Measurements from ENCODE around the gene CRELD1.

The CRELD1 gene

DNA sequence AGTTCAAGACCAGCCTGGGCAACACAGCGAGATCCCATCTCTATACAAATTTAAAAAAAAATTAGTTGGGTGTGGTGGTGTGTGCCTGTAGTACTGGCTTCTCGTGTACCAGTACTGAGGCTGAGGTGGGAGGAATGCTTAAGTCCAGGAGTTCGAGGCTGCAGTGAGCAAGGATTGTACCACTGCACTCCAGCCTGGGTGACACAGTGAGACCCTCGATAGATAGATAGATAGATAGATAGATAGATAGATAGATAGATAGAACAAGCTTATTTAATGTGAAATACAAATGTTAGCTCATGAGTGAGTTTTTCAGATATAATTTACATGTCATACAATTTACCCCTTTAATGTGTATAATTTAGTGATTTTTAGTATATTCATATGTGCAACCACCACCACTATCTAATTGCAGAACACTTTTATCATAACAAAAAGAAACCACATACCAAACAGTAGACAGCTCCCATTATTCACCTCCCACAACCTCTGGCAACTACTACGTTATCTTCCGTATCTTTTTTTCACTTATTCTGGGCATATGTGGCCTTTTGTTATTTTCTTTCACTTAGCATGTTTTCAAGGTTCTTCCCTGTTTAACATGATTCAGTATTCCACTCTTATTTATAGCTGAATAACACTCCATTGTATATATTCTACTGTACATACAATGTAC lies 31.7 kb downstream of the CRELD1 start:
- no peak for DNase-seq

DNA sequence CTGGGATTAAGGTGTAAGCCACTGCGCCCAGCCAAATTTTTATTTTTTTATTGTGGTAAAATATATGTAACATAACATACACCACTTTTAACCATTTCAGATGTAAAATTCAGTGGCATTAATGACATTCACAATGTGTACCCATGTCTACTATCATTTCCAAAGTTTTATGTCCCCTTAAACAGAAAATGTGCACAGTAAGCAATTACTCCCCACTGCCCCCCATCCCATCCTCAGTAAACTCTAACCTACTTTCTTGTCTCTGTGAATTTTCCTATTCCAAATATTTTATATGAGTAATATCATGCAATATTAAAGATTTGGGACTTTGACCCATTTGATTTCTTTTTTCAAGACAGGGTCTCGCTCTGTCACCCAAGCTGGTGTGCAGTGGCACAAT lies 33.2 kb downstream of the CRELD1 start:
- no peak for DNase-seq

DNA sequence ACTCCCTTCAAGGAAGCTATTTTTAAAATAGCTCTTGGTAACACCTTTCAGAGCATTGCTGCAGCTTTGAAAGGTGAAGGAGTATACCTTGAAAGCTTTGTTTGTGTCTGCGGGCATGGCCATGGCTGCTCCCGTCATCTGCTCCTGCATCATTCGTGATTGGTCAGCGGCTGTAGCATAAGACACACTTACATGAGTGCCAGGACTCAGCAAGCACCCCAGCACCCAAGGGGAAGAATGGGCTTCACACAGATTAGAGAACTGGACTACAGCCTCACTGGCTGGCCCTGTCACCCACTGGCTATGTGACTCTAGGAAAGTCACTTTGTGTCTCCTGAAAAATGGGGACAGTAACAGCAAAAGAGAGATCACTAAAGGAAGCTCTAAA lies 36.0 kb downstream of the CRELD1 start:
- no peak for DNase-seq

DNA sequence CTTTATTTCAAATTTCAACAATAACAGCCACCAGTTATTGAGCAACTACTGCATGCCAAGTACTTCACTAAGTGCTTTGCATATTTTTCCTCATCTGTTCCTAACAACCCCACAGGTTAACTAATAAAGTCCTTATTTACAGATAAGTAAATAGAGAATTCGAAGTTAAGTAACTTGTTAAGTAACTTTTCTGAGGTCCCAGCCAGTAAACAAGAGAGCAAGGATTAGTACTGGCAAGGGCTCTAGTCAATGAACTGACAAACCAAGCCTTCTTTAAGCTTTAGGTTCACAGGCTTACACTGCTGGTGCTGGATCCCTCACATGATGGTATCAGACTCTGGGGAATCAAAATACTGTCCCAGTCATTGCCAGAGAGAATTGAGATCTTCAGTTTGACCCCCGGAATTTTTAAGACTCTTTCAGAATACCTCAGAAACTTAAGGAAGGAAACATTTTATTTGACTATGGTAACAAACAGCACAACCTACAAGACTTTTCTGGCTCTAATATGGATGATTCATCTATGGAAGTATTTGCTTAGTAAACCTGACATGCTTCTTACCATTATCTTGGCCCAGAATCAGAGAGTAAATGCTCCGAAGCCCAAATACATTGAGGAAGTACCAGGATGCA lies 36.5 kb downstream of the CRELD1 start:
- DNase-seq = no peak

DNA sequence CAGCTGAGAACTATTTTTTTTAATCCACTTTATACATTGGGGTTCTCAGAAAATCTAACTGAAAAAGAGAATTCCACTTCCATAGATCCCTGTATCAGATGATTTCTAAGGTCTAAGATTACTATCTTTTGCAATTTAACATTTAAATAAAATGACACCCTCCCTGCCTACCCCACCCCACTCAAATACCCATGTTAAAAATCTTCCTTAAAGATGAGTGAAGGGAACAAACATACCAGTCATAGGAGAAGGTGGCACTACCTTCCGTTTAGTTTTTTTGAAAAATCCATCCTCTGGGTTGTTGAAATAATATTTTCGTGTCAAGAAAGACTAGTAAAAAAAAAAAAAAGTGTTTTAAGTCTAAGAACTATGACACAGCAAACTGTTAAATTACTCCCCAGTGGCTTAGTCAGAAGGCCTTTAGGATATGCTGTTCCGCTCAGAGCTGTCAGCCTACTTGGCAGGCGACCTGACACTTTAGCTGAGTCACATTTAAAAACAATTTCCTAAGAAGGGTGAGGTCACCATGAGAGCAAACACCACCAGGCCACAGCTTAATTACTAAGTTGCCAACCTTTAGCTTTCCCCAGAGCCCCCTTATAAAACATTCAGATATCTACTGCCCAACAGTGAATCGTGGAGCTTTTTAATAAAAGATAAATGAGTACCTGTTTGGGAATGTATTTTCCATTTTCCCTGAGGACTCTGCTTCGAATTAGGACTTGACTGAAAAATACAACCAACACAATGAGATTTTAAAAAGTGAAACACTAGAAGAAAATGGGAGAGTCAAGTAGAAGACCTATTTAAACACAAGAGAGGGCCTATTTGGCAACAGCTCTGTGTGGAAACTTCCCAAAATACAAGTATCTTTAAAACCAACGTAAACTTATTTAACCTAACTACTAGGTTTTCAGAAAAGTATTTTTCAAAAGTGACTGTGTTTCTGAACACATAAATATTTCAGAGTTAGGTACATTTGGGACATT lies 43.4 kb downstream of the CRELD1 start:
- no peak for DNase-seq

DNA sequence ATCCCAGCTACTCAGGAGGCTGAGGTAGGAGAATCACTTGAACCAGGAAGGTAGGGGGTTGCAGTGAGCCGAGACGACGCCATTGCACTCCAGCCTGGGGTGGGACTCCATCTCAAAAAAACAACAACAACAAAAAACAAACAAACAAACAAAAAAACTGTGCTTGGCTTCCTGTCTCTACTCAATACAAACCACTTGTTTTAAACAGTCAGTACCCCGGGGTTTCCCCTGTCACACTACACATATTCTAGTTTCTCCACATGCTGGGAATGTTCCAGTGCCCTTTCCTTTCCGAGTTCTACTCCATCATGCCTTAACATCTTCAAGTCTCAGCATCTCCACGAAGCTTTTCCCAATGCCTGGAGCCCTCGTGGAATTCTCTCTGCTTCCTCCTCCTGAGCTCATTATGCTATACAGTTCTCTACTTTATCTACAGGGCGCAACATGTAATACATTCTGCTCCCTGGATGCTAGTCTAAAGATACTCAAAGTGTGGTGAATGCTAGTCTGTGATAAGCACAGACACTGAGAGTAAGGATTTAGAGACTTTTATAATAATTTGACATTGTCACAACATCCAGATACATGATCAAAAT lies 45.2 kb downstream of the CRELD1 start:
- no peak for DNase-seq

DNA sequence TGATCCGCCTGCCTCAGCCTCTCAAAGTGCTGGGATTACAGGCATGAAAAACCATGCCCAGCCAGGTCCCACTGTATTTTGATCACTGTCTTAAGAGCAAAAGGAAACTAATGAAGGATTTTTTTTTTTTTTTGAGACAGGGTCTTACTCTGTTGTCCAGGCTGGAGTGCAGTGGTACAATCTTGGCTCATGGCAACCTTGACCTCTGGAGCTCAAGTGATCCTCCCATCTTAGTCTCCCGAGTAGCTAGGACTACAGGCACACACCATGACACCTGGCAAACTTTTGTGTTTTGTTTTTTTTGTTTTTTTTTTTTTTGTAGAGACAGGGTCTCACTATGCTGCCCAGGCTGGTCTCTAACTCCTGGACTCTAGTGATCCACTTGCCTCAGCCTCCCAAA lies 46.6 kb downstream of the CRELD1 start:
- no peak for DNase-seq

DNA sequence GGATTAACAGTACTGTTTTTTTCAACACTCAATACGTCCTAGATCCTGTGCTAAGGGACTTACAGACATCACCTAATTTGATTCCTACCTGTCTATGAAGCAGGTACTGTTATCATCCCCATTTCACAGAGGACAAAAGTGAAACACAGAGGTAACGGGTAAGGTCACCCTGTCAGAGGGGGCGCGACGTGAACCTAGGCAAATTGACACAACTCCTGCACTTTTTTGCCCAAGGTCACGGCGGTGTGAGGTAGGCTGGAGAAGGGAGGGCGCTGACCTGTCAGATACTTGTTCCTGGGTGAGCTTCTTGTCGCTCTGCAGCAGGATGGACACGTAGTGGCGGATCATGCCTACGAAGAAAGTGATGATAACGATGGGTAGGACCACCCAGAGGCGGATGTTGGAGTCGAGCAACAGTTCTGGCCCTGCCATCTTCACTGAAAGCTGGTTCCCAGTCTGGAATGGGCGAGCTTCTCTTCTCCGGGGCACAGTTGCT lies 52.6 kb downstream of the CRELD1 start:
- DNase-seq = no peak

DNA sequence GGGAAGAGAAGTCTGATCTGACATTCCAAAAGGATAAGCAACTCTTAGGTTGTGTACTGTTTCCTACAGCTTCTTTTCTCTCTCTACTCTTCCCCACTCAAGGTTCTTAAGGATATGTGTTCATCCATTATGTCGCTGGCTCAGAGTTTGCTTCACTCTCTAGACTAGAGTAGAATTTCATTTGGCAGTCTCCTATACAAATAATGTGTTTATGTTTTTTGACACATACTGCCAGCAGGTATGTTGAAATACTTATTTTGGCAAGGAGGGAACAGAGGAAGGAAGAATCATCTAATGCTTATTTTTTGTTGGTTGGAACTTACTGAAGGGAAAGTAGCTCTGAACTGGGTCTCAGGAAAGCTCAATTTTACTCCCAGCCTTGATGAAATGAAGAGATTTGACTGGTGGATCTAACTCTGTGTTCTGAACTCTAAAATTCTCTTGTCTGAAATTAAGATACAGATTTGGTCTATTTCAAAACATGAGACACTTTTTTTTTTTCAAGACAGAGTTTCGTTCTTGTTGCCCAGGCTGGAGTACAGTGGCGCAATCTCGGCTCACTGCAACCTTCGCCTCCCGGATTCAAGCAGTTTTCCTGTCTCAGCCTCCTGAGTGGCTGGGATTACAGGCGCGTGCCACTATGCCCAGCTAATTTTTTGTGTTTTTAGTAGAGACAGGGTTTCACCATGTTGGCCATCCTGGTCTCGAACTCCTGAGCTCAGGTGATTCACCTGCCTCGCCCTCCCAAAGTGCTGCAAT lies 60.6 kb downstream of the CRELD1 start:
- no peak for DNase-seq

All from CD4-positive, alpha-beta T cell treated with Interleukin-21 for 1 hour (primary cell).